GM08714 (cell line): ENCODE results near the gene HLCS.

Experiments used
- H3K4me3 ChIP-seq: fragments of 200-500 bp; sonication (Bioruptor generic); 2 replicates; pipeline ENCODE4 v1.5.1; 2014; ENCODE audit warnings: mild to moderate bottlenecking, low read length, inconsistent platforms
- ZNF274 ChIP-seq: IDR thresholded peaks from 2 replicates; pipeline ENCODE4 v1.6.1; 2012; ENCODE audit warnings: mild to moderate bottlenecking, low read depth, low read length

Gene HLCS

DNA sequence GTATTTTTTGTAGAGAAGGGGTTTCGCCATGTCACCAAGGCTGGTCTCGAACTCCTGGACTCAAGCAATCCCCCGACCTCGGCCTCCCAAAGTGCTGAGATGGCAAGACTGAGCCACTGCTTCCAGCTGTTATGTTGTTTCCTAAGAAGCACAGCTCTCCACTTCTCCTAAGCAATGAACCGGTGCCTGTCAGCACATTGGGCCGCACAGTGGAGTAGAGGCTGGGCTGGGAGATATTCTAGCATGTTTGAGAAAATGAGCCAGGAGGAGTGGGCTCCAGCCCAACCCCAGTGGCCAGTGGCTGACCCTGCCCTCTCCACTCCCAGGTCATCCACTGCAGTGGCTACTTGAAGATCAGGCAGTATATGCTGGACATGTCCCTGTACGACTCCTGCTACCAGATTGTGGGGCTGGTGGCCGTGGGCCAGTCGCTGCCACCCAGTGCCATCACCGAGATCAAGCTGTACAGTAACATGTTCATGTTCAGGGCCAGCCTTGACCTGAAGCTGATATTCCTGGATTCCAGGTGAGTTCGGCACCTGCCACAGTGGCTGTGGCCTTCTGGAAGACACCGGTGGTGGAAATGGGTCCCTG, 240.6 kb downstream of the HLCS start:
- no peak for TF ChIP-seq ZNF274
- no peak overlapping the region for H3K4me3 ChIP-seq

DNA sequence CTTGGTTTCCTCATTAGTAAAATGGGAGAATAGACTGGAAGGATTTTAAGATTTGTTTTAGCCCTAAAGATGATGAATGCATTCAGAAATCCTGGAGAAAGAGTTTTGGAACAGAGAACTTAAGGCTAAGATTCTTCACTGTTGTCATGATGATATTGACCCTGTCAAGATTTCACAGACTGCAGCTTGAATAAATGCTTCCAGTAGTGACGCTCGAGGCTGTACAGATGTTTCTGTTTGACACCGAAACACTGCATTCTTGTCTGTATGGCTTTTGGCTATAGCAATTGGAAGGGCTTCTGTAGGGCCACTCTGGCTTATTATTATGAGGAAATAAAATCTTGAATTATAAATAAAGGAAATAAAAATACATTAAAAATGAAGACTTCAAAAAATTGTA, 241.8 kb downstream of the HLCS start:
- no peak overlapping the region for H3K4me3 ChIP-seq
- no peak for TF ChIP-seq ZNF274

DNA sequence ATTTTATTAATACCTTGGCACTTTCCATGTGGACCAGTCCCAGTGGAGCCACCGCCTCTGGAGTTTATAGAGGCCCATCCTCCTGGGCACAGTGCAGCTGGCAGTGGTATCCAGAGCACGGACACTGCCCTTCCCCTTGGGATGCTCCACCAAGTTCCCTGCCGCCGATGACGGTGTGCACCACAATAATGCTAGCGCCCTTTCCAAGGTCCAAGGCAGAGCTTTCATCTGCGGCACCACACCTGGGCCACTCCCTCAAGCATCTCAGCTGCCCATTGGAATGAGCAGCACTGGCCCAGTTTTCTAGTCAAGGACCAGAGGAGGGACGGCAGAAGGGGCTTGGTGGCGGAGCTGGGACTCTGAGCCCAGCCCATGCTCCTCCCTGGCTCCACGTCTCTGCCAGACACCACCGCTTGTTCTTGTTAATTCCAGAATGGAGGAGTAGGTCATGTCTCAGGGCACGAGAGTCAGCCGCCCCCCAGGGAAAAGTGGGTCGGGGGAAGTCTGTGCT, 243.0 kb downstream of the HLCS start:
- H3K4me3 ChIP-seq: no peak overlapping the region
- no peak for TF ChIP-seq ZNF274

DNA sequence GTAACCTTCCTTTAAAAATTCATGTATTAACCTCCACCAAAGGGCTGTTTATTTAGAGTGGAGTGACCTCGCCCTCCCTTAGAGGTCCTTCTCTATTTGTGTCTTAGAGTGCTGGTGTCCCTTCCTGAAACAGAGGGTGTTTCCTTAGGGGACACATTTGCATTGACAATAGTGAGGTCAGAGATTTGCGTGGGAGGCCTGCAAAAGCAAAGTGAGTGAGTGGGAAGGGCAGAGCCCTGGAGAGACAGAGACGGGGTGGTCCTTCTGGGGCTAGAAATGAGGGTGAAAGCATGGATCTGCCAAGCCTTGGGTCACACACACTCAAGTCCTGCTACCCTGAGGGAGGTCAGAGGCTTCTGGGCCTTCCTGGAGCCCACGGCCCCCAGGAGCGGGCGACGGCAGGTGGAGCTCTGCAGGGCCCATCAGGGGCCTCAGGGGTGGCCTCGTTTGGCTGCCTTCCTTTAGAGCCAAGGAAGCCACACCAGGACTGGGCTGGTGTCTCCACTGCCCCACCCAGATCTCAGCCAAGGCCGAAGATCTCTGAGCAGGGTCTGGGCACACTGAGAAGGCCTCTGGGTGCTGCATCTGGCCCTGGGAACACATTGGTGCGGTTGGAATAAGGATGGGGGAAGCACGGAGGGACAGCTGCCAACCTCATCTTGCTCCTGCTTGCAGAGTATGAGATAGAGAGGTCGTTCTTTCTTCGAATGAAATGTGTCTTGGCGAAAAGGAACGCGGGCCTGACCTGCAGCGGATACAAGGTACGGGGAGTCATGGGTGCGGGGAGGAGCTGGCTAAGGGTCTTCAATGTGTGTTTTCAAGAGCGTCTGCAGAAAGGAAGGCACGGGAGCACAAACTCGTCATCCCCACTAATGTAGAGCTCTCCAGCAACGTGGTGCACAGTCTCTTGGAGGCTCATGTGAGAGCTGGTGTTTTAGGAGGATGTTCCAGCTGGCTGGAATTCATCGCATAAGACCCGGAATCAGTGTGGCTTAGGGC, 243.8 kb downstream of the HLCS start:
- H3K4me3 ChIP-seq: no peak overlapping the region
- no peak for TF ChIP-seq ZNF274

DNA sequence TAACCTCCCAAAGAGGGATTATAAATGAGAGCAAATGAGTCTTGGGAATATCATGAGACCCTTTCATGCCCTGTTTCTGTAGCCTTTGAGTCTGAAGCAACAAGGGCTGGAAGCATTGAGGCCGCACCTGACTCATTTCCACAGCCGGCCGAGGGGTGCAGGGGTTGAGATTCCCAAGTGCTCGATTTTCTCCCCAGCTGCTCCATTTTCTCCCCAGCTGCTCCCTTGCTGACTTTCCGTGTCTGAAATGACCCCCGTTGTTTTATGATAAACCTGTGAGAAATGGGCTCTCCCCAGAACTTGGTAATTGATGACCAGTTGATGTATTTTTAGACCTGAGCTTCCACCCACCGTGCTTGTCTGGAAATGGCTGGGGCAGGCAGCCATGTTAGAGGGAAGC, 244.7 kb downstream of the HLCS start:
- no peak overlapping the region for H3K4me3 ChIP-seq
- no peak for TF ChIP-seq ZNF274

DNA sequence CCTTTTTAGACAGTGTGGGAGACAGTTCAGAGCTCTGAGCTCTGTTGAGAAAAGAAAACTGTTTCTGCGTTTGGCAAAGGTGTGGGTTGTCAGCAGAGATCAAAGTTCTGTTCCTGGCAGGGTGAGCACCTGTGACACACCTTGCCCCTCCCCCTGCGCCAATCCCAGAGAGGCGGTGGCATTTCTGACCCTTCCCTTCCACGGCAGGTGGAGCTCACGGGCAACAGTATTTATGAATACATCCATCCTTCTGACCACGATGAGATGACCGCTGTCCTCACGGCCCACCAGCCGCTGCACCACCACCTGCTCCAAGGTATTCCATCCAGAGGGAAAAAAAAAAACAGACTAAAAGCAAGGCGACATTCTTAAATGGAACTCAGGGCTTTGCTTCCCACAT, 246.9 kb downstream of the HLCS start:
- H3K4me3 ChIP-seq: no peak overlapping the region
- TF ChIP-seq ZNF274: no peak

DNA sequence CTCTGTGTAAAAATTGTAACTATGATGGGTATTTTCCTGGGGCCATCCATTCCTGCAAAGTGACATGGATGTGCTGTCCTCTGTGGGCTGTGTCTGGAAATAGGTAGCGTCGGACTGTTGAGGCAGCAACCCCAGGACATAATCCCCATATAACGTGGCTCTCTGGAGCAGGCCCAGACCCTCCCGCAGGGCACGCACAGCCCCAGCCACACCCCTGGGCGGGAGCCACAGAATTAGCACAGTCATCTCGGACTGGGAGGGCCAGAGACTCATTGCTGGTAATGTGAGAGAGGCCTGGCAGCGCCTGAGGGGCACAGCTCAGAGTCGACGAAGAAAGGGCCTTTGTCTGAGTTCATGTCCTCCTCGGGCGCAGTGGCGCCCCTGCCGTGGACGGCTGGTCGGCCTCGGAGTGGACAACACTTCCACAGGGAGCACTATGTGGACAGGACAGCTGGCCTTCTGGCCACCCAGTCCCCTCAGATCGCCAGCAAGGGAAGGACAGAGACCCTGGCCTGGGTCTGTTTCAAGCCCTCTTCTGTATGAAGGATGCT, 247.4 kb downstream of the HLCS start:
- no peak for TF ChIP-seq ZNF274
- H3K4me3 ChIP-seq: no peak overlapping the region

DNA sequence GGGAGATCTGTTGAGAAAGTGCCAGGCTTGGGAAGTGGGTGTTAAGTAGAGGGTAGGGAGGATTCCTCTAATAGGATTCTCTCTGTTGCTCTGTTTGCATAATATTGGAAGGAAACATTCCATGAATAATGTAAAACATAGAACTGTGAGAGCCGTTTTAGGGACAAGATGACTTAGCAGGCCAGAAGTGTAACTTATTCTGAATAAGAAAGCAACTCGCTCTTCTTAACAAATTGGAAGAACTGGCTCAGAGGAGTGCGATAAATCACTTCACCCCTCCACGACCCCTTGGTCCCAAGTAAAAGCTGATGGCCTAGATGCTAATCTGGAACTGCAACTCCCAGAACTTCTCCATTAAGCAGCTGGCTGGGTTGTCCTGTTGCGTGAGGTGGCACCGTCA, 248.5 kb downstream of the HLCS start:
- H3K4me3 ChIP-seq: no peak overlapping the region
- no peak for TF ChIP-seq ZNF274

DNA sequence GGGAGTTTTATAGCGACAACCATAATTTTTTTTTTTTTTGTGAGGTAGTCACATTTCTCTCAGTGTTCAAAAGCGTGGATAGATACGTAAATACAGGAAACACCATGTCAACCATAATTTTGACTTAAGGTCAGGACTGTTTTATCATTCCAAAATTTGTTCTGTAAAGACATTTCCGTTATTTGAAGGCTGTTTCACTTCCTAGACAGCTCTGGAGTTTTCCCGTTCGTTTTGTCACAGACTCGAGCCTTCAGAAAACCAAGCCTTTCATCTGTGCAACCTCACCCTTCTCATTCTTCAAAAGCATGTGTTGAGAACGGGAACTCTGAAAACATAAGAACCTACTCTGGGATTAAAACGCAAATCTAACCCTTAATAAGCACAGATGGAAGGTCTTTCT, 249.6 kb downstream of the HLCS start:
- no peak for TF ChIP-seq ZNF274
- H3K4me3 ChIP-seq: no peak overlapping the region

DNA sequence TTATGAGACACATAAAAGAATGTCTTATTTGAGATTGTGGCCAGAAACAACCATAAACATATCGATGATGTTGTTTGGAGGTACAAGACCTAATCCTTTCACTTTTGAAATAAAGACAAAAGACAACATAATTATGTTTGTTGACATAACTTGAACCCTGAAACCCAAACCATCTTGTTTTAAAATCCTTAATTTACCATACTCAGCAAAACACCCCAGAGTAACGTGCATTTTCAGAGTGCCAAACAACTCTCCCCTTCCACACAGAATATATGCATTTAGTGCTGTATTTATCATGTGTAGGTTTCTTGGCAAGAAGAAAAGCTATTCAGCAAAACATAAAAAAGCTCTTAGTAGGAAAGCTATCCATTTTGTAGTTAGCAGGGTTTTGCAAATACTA, 250.1 kb downstream of the HLCS start:
- TF ChIP-seq ZNF274: no peak

DNA sequence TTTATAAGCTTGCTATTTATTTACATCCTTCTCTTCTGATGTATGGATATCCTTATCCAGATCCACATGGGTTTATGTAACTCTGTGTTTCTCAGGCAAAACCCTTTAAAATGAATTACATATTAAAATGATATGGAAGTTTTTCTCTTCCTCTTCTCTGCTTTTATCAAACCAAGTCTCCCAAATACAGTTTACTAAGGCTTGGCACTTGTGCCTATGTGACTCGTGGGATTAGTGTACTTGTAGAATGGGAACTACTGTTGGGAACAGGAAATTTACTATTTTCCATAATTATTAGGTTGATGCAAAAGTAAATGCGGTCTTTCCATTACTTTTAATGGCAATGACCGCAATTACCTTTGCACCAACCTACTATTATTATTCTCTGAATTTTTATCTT, 252.7 kb downstream of the HLCS start:
- TF ChIP-seq ZNF274: no peak
- no peak overlapping the region for H3K4me3 ChIP-seq

More for the DNA sequence above, 250.1 kb downstream of the HLCS start:
- no peak overlapping the region for H3K4me3 ChIP-seq

DNA sequence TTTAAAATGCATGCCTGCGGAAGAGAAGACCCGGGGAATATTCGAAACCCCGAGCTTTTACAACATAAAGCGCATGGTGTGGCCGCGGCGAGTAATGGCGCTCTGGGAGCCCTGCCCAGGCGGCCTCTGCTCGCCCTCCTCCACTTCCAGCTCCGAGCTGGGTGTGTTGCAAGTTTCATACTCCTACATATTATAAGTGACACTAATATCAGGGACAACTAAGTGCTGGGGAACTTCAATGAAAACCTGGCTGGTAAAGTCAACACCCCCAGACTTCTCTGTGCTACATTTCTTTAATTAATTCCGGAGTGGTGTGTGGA, 255.8 kb downstream of the HLCS start:
- H3K4me3 ChIP-seq: no peak overlapping the region
- TF ChIP-seq ZNF274: no peak

DNA sequence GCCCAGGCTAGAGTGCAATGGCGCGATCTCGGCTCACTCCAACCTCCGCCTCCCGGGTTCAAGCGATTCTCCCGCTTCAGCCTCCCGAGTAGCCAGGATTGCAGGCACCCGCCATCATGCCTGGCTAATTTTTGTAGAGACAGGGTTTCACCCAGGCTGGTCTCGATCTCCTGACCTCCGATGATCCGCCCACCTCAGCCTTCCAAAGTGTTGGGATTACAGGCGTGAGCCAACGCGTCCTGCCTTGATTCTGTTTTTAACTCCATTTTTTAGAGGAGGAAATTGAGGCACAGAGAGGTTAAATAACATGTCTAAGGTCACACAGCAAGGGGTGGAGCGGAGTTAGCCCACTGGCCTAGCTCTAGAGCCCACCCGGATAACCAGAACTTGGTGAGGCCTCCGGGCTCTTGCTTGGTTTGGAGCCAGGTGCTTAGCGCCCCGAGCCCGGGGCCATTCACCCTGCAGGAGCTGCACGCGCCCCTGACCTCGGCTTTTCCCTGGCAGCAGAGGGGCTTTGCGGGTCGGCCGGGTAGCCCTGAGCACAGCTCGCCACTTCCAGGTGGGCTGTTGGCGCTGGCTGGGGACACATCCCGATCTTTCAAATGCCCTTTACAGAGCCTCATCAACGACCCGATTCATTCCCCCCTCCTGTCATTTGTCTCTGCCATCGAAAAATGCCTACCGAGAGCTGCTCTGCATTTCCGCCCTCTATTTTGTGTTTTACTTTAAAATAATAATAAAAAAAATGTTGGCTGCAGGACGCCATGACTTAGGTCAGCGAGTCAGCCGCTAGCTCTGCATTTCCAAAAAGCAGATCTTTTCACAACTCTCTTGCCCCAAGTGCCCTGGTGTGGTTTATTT, 256.4 kb downstream of the HLCS start:
- no peak for TF ChIP-seq ZNF274
- H3K4me3 ChIP-seq: no peak overlapping the region
